Measurements from ENCODE around the gene CDC42BPA.

DNA sequence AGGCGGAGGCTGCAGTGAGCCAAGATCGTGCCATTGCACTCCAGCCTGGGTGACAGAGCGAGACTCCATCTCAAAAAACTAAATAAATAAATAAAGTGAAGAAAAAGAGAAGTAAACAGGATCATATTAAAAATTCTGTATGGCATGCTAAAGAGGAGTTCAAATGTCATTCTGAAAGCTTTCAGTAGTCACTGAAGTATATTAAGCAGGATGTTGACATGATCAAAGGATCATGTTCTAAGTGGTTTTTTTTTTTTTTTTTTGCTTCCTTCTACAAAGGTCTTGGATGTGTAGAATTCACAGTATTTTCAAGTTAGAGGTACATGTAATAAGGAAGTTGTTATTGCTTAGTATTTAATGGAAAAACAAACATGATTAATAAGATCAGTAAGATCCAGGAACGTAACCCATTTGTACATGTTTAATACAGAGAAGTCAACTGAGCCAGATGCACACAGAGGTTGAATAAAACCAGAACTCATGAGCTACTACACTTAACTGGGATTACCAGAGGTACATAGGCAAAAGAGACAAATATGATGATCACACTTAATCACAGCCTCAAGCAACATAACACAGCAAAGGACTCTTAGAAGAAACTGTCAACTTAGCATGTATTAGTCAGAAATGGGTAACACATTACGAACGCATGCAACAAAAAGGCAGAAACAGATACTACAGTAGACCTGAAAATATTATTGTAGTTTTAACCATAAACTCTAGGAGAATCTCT lies 12.2 kb downstream of the CDC42BPA start:
- no peak for TF ChIP-seq ZFX (IDR thresholded peaks at IDR 0.05; ENCODE audit: borderline replicate concordance)
- TF ChIP-seq, protein P1, sequence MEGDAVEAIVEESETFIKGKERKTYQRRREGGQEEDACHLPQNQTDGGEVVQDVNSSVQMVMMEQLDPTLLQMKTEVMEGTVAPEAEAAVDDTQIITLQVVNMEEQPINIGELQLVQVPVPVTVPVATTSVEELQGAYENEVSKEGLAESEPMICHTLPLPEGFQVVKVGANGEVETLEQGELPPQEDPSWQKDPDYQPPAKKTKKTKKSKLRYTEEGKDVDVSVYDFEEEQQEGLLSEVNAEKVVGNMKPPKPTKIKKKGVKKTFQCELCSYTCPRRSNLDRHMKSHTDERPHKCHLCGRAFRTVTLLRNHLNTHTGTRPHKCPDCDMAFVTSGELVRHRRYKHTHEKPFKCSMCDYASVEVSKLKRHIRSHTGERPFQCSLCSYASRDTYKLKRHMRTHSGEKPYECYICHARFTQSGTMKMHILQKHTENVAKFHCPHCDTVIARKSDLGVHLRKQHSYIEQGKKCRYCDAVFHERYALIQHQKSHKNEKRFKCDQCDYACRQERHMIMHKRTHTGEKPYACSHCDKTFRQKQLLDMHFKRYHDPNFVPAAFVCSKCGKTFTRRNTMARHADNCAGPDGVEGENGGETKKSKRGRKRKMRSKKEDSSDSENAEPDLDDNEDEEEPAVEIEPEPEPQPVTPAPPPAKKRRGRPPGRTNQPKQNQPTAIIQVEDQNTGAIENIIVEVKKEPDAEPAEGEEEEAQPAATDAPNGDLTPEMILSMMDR (IDR thresholded peaks at IDR 0.05) = no peak

Data from 22Rv1 (cell line).